HEK293 (cell line): ENCODE data around the gene MSLN.

ENCODE experiments used
- CTCF ChIA-PET: fragments of 350-600 bp; formaldehyde crosslinking; extraction: SDS; loops from one replicate; lab custom pipeline; 2021; ENCODE audit warnings: antibody characterized with exemption; lab: Yijun Ruan, JAX
- POLR2A ChIA-PET: fragments of 300-600 bp; formaldehyde crosslinking; extraction: SDS; loops from one replicate; lab custom pipeline; 2020; ENCODE audit warnings: antibody characterized with exemption, inconsistent platforms; lab: Yijun Ruan, JAX
- H3K27ac ChIP-seq: fragments of 200-500 bp; sonication (Bioruptor generic); 2 replicates; pipeline ENCODE4 v1.5.1; 2014; ENCODE audit warnings: low read depth, low read length, control low read depth, inconsistent platforms; ENCODE audit errors: extremely low read depth
- H3K36me3 ChIP-seq, 2 experiments: fragments of 200-500 bp in 1 of 2; sonication (Bioruptor generic) in 1 of 2; 1 replicate in 1 of 2; 2 replicates in 1 of 2; pipeline ENCODE4 v1.5.1; 2014 to 2017; ENCODE audit warnings: inconsistent platforms in 2 of 2, low read length in 2 of 2; ENCODE audit not compliant: control insufficient read depth in 2 of 2, insufficient read depth in 1 of 2
- H3K4me1 ChIP-seq: fragments of 200-500 bp; sonication (Bioruptor generic); 2 replicates; pipeline ENCODE4 v1.5.1; 2014; ENCODE audit warnings: mild to moderate bottlenecking, low read length, inconsistent platforms; ENCODE audit not compliant: control insufficient read depth, insufficient read depth
- H3K4me3 ChIP-seq: 2 replicates; pipeline ENCODE4 v1.5.1; 2011; ENCODE audit warnings: low read depth, mild to moderate bottlenecking, control low read depth, low read length, moderate library complexity
- H3K9me3 ChIP-seq: fragments of 200-500 bp; sonication (Bioruptor generic); 2 replicates; pipeline ENCODE4 v1.5.1; 2014; ENCODE audit warnings: low read depth, low read length, inconsistent platforms; ENCODE audit not compliant: control insufficient read depth, insufficient read depth
- EGR2 ChIP-seq: fragments of 450-650 bp; formaldehyde crosslinking; IDR thresholded peaks from 2 replicates; pipeline ENCODE4 v1.5.1; 2016; ENCODE audit warnings: low read depth, missing biosample characterization, missing genetic modification characterization
- SALL2 ChIP-seq: fragments of 450-650 bp; formaldehyde crosslinking; IDR thresholded peaks from 2 replicates; pipeline ENCODE4 v1.5.0; 2017; ENCODE audit warnings: missing biosample characterization, mild to moderate bottlenecking, missing genetic modification characterization, borderline replicate concordance
- SCRT1 ChIP-seq: fragments of 450-650 bp; formaldehyde crosslinking; IDR thresholded peaks from 2 replicates; pipeline ENCODE4 v1.5.1; 2016; ENCODE audit warnings: missing biosample characterization, missing genetic modification characterization, borderline replicate concordance
- SCRT2 ChIP-seq: fragments of 450-650 bp; formaldehyde crosslinking; IDR thresholded peaks from 2 replicates; pipeline ENCODE4 v1.5.1; 2016; ENCODE audit warnings: missing biosample characterization, missing genetic modification characterization
- ZBTB21 ChIP-seq: fragments of 450-650 bp; formaldehyde crosslinking; IDR thresholded peaks from 2 replicates; pipeline ENCODE4 v1.5.1; 2017; ENCODE audit warnings: missing biosample characterization, missing genetic modification characterization
- ZBTB8A ChIP-seq: fragments of 450-650 bp; formaldehyde crosslinking; IDR thresholded peaks from 2 replicates; pipeline ENCODE4 v1.5.1; 2016; ENCODE audit warnings: missing biosample characterization, missing genetic modification characterization
- ZFHX2 ChIP-seq: fragments of 450-650 bp; formaldehyde crosslinking; conservative IDR thresholded peaks from 2 replicates; pipeline ENCODE4 v1.5.1; 2016; ENCODE audit warnings: missing biosample characterization, missing genetic modification characterization
- ZNF211 ChIP-seq: fragments of 450-650 bp; formaldehyde crosslinking; IDR thresholded peaks from 2 replicates; pipeline ENCODE4 v1.5.1; 2016; ENCODE audit warnings: low read depth, missing biosample characterization, missing genetic modification characterization
- ZNF501 ChIP-seq: fragments of 450-650 bp; formaldehyde crosslinking; IDR thresholded peaks from 2 replicates; pipeline ENCODE4 v1.5.1; 2016; ENCODE audit warnings: missing biosample characterization, missing genetic modification characterization
- ZNF561 ChIP-seq: fragments of 450-650 bp; IDR thresholded peaks from 2 replicates; pipeline ENCODE4 v1.5.1; 2018; ENCODE audit warnings: missing biosample characterization, missing genetic modification characterization, borderline replicate concordance
- ZNF654 ChIP-seq: fragments of 450-650 bp; formaldehyde crosslinking; IDR thresholded peaks from 2 replicates; pipeline ENCODE4 v1.5.1; 2016; ENCODE audit warnings: low read depth, missing biosample characterization, missing genetic modification characterization
- ZNF701 ChIP-seq: fragments of 450-650 bp; formaldehyde crosslinking; IDR thresholded peaks from 2 replicates; pipeline ENCODE4 v1.5.1; 2016; ENCODE audit warnings: missing biosample characterization, missing genetic modification characterization
- TF ChIP-seq, protein P1 (sequence below): fragments of 450-650 bp; IDR thresholded peaks from 2 replicates; pipeline ENCODE4 v1.5.1; 2018; ENCODE audit warnings: missing biosample characterization, mild to moderate bottlenecking, missing genetic modification characterization
- TF ChIP-seq, protein P2 (sequence below): fragments of 450-650 bp; formaldehyde crosslinking; IDR thresholded peaks from 2 replicates; pipeline ENCODE4 v1.5.1; 2017; ENCODE audit warnings: missing biosample characterization, missing genetic modification characterization
- TF ChIP-seq, protein P3 (sequence below): fragments of 450-650 bp; formaldehyde crosslinking; IDR thresholded peaks from 2 replicates; pipeline ENCODE4 v1.5.1; 2016; ENCODE audit warnings: missing biosample characterization, missing genetic modification characterization, borderline replicate concordance
- TF ChIP-seq, protein P4 (sequence below): fragments of 450-650 bp; formaldehyde crosslinking; IDR thresholded peaks from 2 replicates; pipeline ENCODE4 v1.5.1; 2016; ENCODE audit warnings: missing biosample characterization, missing genetic modification characterization
- TF ChIP-seq, protein P5 (sequence below): fragments of 450-650 bp; formaldehyde crosslinking; IDR thresholded peaks from 2 replicates; pipeline ENCODE4 v1.5.0; 2017; ENCODE audit warnings: missing biosample characterization, missing genetic modification characterization, borderline replicate concordance

Gene MSLN

DNA sequence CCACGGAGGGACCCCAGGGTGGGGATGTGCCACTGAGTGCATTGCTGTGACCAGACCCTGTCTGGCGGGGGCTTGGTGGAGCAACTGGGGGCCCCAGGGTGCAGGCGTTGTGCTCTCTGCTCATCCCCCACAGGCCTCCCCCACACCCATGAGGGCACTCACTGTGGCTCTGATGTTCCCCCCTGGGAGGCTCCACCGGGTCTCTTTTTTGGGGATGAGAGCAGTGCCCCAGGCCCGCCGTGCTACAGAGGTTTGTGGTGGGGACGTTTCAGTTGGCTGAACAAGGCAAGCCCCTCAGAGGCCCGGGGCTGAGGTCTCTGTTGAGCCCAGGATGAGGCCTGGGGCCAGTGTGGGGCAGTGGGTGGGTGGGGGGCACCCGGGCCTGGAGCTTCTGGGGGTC, 36.8 kb upstream of the MSLN start:
- no peak for TF ChIP-seq ZNF211 (tag by site-specific recombination)
- TF ChIP-seq, all 188 proteins: peak for 0
- H3K4me3 ChIP-seq: no peak overlapping the region
- CTCF ChIA-PET: interaction anchor here (0.6 to 4.8 kb wide), 2 partner anchors 10 to 19 kb away, joined by 3 to 38 read pairs; partner anchors contain the start of gene METRN
- H3K9me3 ChIP-seq: no peaks in the 10 kb centered on the region
- H3K27ac ChIP-seq: no peak overlapping the region
- POLR2A ChIA-PET: interaction anchor here (1.0 to 2.1 kb wide), 4 partner anchors 7 to 77 kb away, joined by 3 to 8 read pairs (median 4); partner anchors contain the start of gene GNG13
- peaks cover 0 to 5% of the 10 kb centered on the region in 2 experiments; a peak in 1 of 3 replicates for H3K36me3 ChIP-seq
- peaks cover 11% of the 10 kb centered on the region for H3K4me1 ChIP-seq

DNA sequence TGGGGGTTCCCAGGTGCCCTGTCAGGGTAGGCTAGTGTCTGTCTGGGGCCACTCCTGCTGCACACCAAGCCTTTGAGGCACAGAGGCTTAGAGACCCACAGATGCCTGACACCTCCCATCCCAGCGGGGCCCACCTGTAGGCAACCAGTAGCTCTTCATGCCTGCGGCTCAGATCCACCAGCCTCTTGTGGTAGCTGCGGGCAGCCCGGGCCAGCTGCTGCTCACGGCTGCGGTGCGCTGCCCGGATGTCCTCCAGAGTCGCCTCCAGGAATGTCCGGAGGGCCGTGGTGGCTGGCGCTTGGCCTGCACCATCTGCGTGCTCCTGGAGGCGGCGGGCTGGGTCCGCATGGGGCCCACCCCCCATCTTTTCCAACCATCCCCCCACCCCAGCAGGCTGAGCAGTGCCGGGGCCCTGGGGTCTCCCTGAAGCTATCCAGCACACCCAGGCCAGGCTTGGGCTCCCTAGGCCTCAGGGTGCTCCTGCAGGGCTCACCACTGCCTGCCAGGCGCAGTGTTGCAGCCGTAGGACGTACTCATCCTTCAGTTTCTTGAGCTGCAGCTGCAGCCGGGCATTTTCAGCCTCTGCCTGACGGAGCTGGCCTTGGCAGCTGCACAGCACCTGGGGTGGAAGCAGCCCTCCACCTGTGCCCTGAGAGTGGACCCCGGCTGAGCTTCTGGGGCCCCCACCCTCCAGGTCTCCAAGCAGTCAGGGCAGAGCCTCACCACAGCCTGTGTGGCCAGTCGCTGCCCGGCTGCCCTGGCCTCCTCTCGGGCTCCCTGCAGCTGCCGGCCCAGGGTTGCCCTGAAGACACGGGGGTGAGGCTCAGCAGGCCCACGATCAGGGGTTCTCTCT, 36.1 kb upstream of the MSLN start:
- Histone ChIP-seq H3K27ac (no peak overlapping the region), H3K36me3 (peaks cover 0 to 5% of the 10 kb centered on the region in 2 experiments; a peak in 1 of 3 replicates), H3K4me3 (no peak overlapping the region), H3K4me1 (peaks cover 11% of the 10 kb centered on the region), H3K9me3 (no peaks in the 10 kb centered on the region)
- POLR2A ChIA-PET: interaction anchor here (1.3 to 2.1 kb wide), 5 partner anchors 8 to 77 kb away, joined by 3 to 8 read pairs (median 4); partner anchors contain the start of genes GNG13, METRN and WDR24
- CTCF ChIA-PET: interaction anchor here (0.6 to 4.8 kb wide), 3 partner anchors 11 to 21 kb away, joined by 3 to 38 read pairs (median 4); partner anchors contain the start of gene METRN
- TF ChIP-seq, protein P1, sequence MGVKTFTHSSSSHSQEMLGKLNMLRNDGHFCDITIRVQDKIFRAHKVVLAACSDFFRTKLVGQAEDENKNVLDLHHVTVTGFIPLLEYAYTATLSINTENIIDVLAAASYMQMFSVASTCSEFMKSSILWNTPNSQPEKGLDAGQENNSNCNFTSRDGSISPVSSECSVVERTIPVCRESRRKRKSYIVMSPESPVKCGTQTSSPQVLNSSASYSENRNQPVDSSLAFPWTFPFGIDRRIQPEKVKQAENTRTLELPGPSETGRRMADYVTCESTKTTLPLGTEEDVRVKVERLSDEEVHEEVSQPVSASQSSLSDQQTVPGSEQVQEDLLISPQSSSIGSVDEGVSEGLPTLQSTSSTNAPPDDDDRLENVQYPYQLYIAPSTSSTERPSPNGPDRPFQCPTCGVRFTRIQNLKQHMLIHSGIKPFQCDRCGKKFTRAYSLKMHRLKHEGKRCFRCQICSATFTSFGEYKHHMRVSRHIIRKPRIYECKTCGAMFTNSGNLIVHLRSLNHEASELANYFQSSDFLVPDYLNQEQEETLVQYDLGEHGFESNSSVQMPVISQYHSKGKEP: 0 out of 2 replicates have a peak, but pooled peaks have one; percentile 17
- no peak for TF ChIP-seq ZNF654 (tag by site-specific recombination)
- TF ChIP-seq, protein P2, sequence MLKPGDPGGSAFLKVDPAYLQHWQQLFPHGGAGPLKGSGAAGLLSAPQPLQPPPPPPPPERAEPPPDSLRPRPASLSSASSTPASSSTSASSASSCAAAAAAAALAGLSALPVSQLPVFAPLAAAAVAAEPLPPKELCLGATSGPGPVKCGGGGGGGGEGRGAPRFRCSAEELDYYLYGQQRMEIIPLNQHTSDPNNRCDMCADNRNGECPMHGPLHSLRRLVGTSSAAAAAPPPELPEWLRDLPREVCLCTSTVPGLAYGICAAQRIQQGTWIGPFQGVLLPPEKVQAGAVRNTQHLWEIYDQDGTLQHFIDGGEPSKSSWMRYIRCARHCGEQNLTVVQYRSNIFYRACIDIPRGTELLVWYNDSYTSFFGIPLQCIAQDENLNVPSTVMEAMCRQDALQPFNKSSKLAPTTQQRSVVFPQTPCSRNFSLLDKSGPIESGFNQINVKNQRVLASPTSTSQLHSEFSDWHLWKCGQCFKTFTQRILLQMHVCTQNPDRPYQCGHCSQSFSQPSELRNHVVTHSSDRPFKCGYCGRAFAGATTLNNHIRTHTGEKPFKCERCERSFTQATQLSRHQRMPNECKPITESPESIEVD (tag by site-specific recombination): no peak
- TF ChIP-seq ZNF701 (tag by site-specific recombination): no peak
- no peak for TF ChIP-seq ZFHX2 (tag by site-specific recombination)
- TF ChIP-seq, protein P3, sequence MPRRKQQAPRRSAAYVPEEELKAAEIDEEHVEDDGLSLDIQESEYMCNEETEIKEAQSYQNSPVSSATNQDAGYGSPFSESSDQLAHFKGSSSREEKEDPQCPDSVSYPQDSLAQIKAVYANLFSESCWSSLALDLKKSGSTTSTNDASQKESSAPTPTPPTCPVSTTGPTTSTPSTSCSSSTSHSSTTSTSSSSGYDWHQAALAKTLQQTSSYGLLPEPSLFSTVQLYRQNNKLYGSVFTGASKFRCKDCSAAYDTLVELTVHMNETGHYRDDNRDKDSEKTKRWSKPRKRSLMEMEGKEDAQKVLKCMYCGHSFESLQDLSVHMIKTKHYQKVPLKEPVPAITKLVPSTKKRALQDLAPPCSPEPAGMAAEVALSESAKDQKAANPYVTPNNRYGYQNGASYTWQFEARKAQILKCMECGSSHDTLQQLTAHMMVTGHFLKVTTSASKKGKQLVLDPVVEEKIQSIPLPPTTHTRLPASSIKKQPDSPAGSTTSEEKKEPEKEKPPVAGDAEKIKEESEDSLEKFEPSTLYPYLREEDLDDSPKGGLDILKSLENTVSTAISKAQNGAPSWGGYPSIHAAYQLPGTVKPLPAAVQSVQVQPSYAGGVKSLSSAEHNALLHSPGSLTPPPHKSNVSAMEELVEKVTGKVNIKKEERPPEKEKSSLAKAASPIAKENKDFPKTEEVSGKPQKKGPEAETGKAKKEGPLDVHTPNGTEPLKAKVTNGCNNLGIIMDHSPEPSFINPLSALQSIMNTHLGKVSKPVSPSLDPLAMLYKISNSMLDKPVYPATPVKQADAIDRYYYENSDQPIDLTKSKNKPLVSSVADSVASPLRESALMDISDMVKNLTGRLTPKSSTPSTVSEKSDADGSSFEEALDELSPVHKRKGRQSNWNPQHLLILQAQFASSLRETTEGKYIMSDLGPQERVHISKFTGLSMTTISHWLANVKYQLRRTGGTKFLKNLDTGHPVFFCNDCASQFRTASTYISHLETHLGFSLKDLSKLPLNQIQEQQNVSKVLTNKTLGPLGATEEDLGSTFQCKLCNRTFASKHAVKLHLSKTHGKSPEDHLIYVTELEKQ (tag by site-specific recombination): no peak
- TF ChIP-seq, protein P4, sequence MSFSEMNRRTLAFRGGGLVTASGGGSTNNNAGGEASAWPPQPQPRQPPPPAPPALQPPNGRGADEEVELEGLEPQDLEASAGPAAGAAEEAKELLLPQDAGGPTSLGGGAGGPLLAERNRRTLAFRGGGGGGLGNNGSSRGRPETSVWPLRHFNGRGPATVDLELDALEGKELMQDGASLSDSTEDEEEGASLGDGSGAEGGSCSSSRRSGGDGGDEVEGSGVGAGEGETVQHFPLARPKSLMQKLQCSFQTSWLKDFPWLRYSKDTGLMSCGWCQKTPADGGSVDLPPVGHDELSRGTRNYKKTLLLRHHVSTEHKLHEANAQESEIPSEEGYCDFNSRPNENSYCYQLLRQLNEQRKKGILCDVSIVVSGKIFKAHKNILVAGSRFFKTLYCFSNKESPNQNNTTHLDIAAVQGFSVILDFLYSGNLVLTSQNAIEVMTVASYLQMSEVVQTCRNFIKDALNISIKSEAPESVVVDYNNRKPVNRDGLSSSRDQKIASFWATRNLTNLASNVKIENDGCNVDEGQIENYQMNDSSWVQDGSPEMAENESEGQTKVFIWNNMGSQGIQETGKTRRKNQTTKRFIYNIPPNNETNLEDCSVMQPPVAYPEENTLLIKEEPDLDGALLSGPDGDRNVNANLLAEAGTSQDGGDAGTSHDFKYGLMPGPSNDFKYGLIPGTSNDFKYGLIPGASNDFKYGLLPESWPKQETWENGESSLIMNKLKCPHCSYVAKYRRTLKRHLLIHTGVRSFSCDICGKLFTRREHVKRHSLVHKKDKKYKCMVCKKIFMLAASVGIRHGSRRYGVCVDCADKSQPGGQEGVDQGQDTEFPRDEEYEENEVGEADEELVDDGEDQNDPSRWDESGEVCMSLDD: no peak
- no peak for TF ChIP-seq SALL2
- TF ChIP-seq ZBTB8A (tag by site-specific recombination): peak; percentile 25
- TF ChIP-seq SCRT2 (tag by site-specific recombination): peak; percentile 94
- no peak for TF ChIP-seq ZBTB21 (tag by site-specific recombination)
- TF ChIP-seq EGR2 (tag by site-specific recombination): no peak
- no peak for TF ChIP-seq ZNF561 (tag by site-specific recombination)
- TF ChIP-seq SCRT1 (tag by site-specific recombination): peak; percentile 67; the same call in 1 of the 2 replicates
- TF ChIP-seq ZNF501: no peak
- TF ChIP-seq, protein P5, sequence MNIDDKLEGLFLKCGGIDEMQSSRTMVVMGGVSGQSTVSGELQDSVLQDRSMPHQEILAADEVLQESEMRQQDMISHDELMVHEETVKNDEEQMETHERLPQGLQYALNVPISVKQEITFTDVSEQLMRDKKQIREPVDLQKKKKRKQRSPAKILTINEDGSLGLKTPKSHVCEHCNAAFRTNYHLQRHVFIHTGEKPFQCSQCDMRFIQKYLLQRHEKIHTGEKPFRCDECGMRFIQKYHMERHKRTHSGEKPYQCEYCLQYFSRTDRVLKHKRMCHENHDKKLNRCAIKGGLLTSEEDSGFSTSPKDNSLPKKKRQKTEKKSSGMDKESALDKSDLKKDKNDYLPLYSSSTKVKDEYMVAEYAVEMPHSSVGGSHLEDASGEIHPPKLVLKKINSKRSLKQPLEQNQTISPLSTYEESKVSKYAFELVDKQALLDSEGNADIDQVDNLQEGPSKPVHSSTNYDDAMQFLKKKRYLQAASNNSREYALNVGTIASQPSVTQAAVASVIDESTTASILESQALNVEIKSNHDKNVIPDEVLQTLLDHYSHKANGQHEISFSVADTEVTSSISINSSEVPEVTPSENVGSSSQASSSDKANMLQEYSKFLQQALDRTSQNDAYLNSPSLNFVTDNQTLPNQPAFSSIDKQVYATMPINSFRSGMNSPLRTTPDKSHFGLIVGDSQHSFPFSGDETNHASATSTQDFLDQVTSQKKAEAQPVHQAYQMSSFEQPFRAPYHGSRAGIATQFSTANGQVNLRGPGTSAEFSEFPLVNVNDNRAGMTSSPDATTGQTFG: no peak
